Fibroblast of mammary gland (primary cell): ENCODE data around the gene GP1BA.

Source experiments
- DNase-seq: peaks from one replicate; pipeline ENCODE4 v3.0.0-alpha.2; 2010; ENCODE audit warnings: low read depth
- H3K4me3 ChIP-seq: 2 replicates; pipeline ENCODE4 v1.5.1; 2011; ENCODE audit warnings: low read depth, mild to moderate bottlenecking, low read length, moderate library complexity; ENCODE audit not compliant: control insufficient read depth
- CTCF ChIP-seq: conservative IDR thresholded peaks from 2 replicates; pipeline ENCODE4 v1.5.1; 2011; ENCODE audit warnings: low read depth, low read length, inconsistent platforms; ENCODE audit not compliant: control insufficient read depth, insufficient read depth

Gene GP1BA

DNA sequence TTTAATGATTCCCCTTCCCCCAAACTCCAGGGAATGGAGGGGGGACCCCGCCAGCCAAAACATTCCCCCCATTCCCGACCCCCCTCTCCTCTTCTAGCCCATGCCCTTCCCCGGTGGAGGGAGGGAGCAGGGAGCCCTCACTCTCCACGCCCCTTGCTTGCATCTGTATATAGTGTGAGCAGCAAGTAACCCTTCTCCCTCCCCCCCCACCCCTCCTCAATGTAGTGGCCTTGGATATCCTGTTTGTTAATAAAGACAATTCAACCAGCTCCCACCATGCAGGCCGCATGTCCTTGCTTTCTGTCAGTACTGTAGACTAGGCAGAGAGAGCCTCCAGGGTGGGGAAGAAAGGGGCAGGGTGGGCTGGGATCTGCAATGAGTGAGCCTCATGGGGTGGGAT, 34.3 kb upstream of the GP1BA start:
- no peak for DNase-seq
- H3K4me3 ChIP-seq = no peak overlapping the region
- TF ChIP-seq CTCF = no peak

DNA sequence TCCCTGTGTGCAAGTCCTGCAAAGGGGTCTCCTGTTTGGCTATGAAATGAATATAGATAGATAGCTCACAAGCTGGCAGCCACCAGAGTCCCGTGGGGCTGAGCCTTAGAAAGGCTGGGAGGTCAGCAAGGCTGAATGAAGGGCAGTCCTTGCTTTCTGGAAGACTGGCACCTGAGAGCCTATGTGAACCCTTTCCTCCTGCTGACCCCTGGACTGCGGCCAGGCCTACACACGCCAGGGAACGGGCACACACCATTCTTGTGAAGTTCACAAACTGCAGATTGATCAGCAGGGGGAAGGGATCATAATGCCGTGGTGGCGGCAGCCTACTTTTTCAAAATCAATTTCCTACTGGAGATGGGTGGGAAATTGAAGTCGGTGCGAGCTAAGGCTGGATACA, 33.7 kb upstream of the GP1BA start:
- H3K4me3 ChIP-seq = no peak overlapping the region
- DNase-seq = no peak
- TF ChIP-seq CTCF = no peak

GRCh38 chr17:4898927-4899326, 33.1 kb upstream of the GP1BA start:
- H3K4me3 ChIP-seq = peak overlapping the region; percentile 51
- no peak for TF ChIP-seq CTCF
- DNase-seq = no peak

GRCh38 chr17:4899341-4900230, 32.5 kb upstream of the GP1BA start, which contains the start of gene C17orf107:
TSS of gene C17orf107 (plus strand) at chr17:4899536. CDS start at chr17:4899763, 227 bp downstream.
- no peak for TF ChIP-seq CTCF
- H3K4me3 ChIP-seq = peak within 1 kb of the TSS; percentile 51
- peak; percentile 93 for DNase-seq

GRCh38 chr17:4900231-4901107, 31.6 kb upstream of the GP1BA start:
- H3K4me3 ChIP-seq = no peak overlapping the region
- DNase-seq = no peak
- no peak for TF ChIP-seq CTCF

- no peak overlapping the region for H3K4me3 ChIP-seq
- no peak for TF ChIP-seq CTCF
- no peak for DNase-seq
These were observed 30.9 kb upstream of the GP1BA start for GRCh38 chr17:4901108-4901647.
